Esophagus muscularis mucosa (tissue), 3 donors: ENCODE data around the gene ANOS1.

Experiments used
- POLR2A ChIP-seq: fragments of 450-650 bp; IDR thresholded peaks from one replicate; pipeline ENCODE4 v1.6.1; 2017; ENCODE audit warnings: antibody characterized with exemption, moderate library complexity, mild to moderate bottlenecking, low read depth
- TF ChIP-seq, protein P1 (sequence below), 3 experiments: fragments of 200-600 bp in 2 of 3; fragments of 450-650 bp in 1 of 3; sonication (generic) in 2 of 3; IDR thresholded peaks; one replicate each; pipeline ENCODE4 v1.5.1; 2017 to 2019; ENCODE audit warnings: antibody characterized with exemption in 3 of 3, mild to moderate bottlenecking in 2 of 3, moderate library complexity in 1 of 3

DNA sequence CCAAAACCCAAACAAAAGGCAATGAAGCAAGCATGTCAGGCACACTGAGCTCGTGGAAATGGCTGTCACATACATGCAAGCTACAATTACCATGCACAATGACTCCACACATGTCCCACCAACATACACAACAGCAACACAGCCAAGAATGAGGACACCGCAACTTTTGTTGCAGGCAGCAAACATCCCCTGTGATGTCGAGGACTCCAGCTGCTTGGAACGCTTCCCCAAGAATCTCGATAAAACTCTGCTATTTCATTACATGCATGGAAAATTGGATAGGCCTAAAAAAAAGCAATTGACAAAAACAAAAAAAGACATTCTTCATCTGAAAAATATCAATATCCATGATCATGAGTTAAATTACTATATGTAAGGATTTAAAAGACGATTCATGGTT is 11.8 kb downstream of the ANOS1 start:
- no peak for TF ChIP-seq POLR2A
- TF ChIP-seq, protein P1, sequence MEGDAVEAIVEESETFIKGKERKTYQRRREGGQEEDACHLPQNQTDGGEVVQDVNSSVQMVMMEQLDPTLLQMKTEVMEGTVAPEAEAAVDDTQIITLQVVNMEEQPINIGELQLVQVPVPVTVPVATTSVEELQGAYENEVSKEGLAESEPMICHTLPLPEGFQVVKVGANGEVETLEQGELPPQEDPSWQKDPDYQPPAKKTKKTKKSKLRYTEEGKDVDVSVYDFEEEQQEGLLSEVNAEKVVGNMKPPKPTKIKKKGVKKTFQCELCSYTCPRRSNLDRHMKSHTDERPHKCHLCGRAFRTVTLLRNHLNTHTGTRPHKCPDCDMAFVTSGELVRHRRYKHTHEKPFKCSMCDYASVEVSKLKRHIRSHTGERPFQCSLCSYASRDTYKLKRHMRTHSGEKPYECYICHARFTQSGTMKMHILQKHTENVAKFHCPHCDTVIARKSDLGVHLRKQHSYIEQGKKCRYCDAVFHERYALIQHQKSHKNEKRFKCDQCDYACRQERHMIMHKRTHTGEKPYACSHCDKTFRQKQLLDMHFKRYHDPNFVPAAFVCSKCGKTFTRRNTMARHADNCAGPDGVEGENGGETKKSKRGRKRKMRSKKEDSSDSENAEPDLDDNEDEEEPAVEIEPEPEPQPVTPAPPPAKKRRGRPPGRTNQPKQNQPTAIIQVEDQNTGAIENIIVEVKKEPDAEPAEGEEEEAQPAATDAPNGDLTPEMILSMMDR (IDR thresholded peaks at IDR 0.05) = no peak
